Panc1 (cell line): ENCODE measurements around the gene WNT7B. TPM values are rescaled to one million over a fixed set of nuclear protein-coding genes. Genes with fewer than 3 reads are reported as not detected.

Experiments used
- ATAC-seq: fragments of 200-7000 bp; cut with Tn5 transposase; 2 replicates; pipeline ENCODE4 v1.9.1; 2020; ENCODE audit warnings: mild to moderate bottlenecking, moderate library complexity
- BruUV-seq: library from RNA; stranded (reverse); fragments of 400-500 nt; replicated peaks from 2 replicates; lab custom pipeline; 2021; lab: Mats Ljungman, UMichigan
- CTCF ChIA-PET: fragments of 300-600 bp; sonication (Branson Sonifier 250); formaldehyde crosslinking; loops from one replicate; lab custom pipeline; 2022; ENCODE audit warnings: antibody characterized with exemption; lab: Charles Lee
- POLR2A ChIA-PET: fragments of 300-600 bp; sonication (Branson Sonifier 250); formaldehyde crosslinking; loops from one replicate; lab custom pipeline; 2022; ENCODE audit warnings: antibody characterized with exemption; lab: Charles Lee
- DNase-seq: peaks from one replicate; pipeline ENCODE4 v3.0.0-alpha.2; 2010; ENCODE audit warnings: low read depth, low spot score
- H3K27ac ChIP-seq: 2 replicates; pipeline ENCODE4 v1.5.1; 2011; ENCODE audit warnings: mild to moderate bottlenecking, low read length, inconsistent platforms
- H3K27me3 ChIP-seq: fragments of 200-500 bp; sonication (Bioruptor generic); 2 replicates; pipeline ENCODE4 v1.6.0; 2014; ENCODE audit warnings: low read length, inconsistent platforms; ENCODE audit not compliant: control insufficient read depth, insufficient read depth
- H3K36me3 ChIP-seq: fragments of 200-500 bp; sonication (Bioruptor generic); 2 replicates; pipeline ENCODE4 v1.5.1; 2014; ENCODE audit warnings: inconsistent platforms, mild to moderate bottlenecking, low read length, moderate library complexity; ENCODE audit not compliant: control insufficient read depth, insufficient read depth
- H3K4me1 ChIP-seq: 2 replicates; pipeline ENCODE4 v1.5.1; 2011; ENCODE audit warnings: inconsistent platforms, mild to moderate bottlenecking, low read length, moderate library complexity; ENCODE audit not compliant: control insufficient read depth, insufficient read depth
- H3K4me3 ChIP-seq, 2 experiments: 2 replicates each; pipeline ENCODE4 v1.5.1; 2011 to 2012; ENCODE audit warnings: low read depth in 2 of 2, low read length in 2 of 2, mild to moderate bottlenecking in 2 of 2, inconsistent platforms in 1 of 2, moderate library complexity in 1 of 2
- H3K9me3 ChIP-seq: fragments of 200-500 bp; sonication (Bioruptor generic); 2 replicates; pipeline ENCODE4 v1.5.1; 2014; ENCODE audit warnings: low read depth, mild to moderate bottlenecking, inconsistent platforms, low read length, moderate library complexity; ENCODE audit not compliant: control insufficient read depth, insufficient read depth
- CTCF ChIP-seq: fragments of 450-650 bp; IDR thresholded peaks from 2 replicates; pipeline ENCODE4 v1.5.1; 2017; ENCODE audit warnings: mild to moderate bottlenecking
- POLR2AphosphoS5 ChIP-seq: IDR thresholded peaks from 2 replicates; pipeline ENCODE4 v1.6.1; 2012; ENCODE audit warnings: mild to moderate bottlenecking, low read depth, low read length, moderate library complexity
- REST ChIP-seq, 2 experiments: IDR thresholded peaks; 2 replicates each; pipeline ENCODE4 v1.6.1; 2011 to 2012; ENCODE audit warnings: low read depth in 2 of 2, control low read depth in 1 of 2, low read length in 1 of 2, mild to moderate bottlenecking in 1 of 2, moderate library complexity in 1 of 2; ENCODE audit not compliant: insufficient read depth in 1 of 2
- SIN3A ChIP-seq: IDR thresholded peaks from 2 replicates; pipeline ENCODE4 v1.6.1; 2012; ENCODE audit warnings: low read depth, mild to moderate bottlenecking, low read length, moderate library complexity, borderline replicate concordance; ENCODE audit not compliant: insufficient read depth
- TCF7L2 ChIP-seq: IDR thresholded peaks from 2 replicates; pipeline ENCODE4 v1.6.1; 2011; ENCODE audit warnings: mild to moderate bottlenecking, low read depth, low read length, inconsistent platforms
- in situ Hi-C: cut with HindIII; loops from 2 replicates; pipeline ENCODE4 v1.10.0; 2016; ENCODE audit warnings: low sequenced_read_pairs, low pct_unique_long_range_greater_than_20kb
- intact Hi-C: fragments of 100-400 bp; cut with micrococcal nuclease; formaldehyde crosslinking; loops from one replicate; pipeline ENCODE4 v1.10.0; 2022; ENCODE audit not compliant: unreplicated experiment
- total RNA-seq: library from RNA; stranded (reverse); gene quantifications from one replicate; pipeline ENCODE4 v1.2.1, GENCODE V29; 2021; ENCODE audit not compliant: unreplicated experiment

WNT7B gene
- total RNA-seq, 1 experiment from 2014 or later = 52.1 TPM

DNA sequence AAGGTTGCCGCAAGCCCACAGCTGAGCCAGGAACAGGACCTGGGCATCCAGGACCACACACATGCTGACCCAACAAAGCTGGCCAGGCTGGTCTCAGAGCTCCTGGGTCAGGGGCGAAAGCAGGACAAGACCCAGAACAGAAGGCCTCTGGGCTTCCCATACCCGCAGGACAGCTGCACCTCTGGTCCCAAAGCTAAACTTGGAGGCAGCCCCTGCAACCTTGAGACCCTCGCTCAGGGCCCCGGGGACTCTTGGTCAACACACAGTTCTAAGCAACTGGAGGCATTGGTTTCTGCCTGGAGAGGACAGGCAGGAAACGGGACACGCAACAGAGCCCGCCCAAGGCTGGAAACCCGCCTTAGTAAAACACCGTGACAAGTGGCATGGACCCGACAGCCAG, 11.4 kb downstream of the WNT7B start:
- CTCF ChIA-PET = interaction anchor here (0.5 to 0.7 kb wide), 2 partner anchors 17 to 106 kb away, joined by 9 to 14 read pairs; no protein-coding TSS in a partner anchor
- intact Hi-C loops (loop anchor here (5.0 kb wide), 1 partner anchor 48 kb away; no protein-coding TSS in a partner anchor), in situ Hi-C loops (no loop called here)
- Histone ChIP-seq H3K36me3 (no peaks in the 10 kb centered on the region), H3K4me1 (peaks cover 93% of the 10 kb centered on the region), H3K9me3 (no peaks in the 10 kb centered on the region), H3K27ac (peak overlapping the region; percentile 93), H3K4me3 (no peak overlapping the region), H3K27me3 (no peaks in the 10 kb centered on the region)
- ATAC-seq (no peak), DNase-seq (no peak)
- POLR2A ChIA-PET = no interaction called here
- BruUV-seq = no TSS peak
- TF ChIP-seq CTCF = no peak
- no peak for TF ChIP-seq REST (IDR thresholded peaks at IDR 0.05; ENCODE audit: insufficient read depth in 1 of 2, low read depth in 2 of 2, low read length in 1 of 2)
- TF ChIP-seq TCF7L2 = no peak
- TF ChIP-seq SIN3A = no peak
- no peak for TF ChIP-seq POLR2AphosphoS5

- Histone ChIP-seq H3K4me1 (peaks cover 93% of the 10 kb centered on the region), H3K27ac (peak overlapping the region; percentile 93), H3K4me3 (no peak overlapping the region), H3K9me3 (no peaks in the 10 kb centered on the region), H3K27me3 (no peaks in the 10 kb centered on the region), H3K36me3 (no peaks in the 10 kb centered on the region)
- TF ChIP-seq SIN3A = no peak
- no peak for TF ChIP-seq CTCF
- no peak for TF ChIP-seq REST (IDR thresholded peaks at IDR 0.05; ENCODE audit: insufficient read depth in 1 of 2, low read depth in 2 of 2, low read length in 1 of 2)
- TF ChIP-seq TCF7L2 = no peak
- TF ChIP-seq POLR2AphosphoS5 = no peak
- intact Hi-C loops = loop anchor here (5.0 kb wide), 1 partner anchor 48 kb away; no protein-coding TSS in a partner anchor
- DNase-seq (no peak), ATAC-seq (no peak)
- BruUV-seq = no TSS peak
- ChIA-PET CTCF (interaction anchor here (0.7 kb wide), 1 partner anchor 106 kb away, joined by 9 read pairs; no protein-coding TSS in a partner anchor), POLR2A (no interaction called here)
- in situ Hi-C loops = no loop called here
Measured at GRCh38 chr22:45964926-45965527, 11.9 kb downstream of the WNT7B start.
